Stimulated activated naive CD4-positive, alpha-beta T cell treated with Interleukin-2 at 50 U/mL for 16 hours (primary cell): ENCODE measurements around the gene TRAK1.

ENCODE experiments used
- DNase-seq: peaks from one replicate; lab custom pipeline; 2025; lab: John Stamatoyannopoulos, UW

Gene TRAK1

GRCh38 chr3:42067326-42067725 is 23.8 kb upstream of the TRAK1 start:
- no peak for DNase-seq

- no peak for DNase-seq
Measured at GRCh38 chr3:42068303-42069088, 22.7 kb upstream of the TRAK1 start.

GRCh38 chr3:42070089-42070488 is 21.1 kb upstream of the TRAK1 start:
- DNase-seq, result no peak

GRCh38 chr3:42070524-42070923 is 20.6 kb upstream of the TRAK1 start:
- no peak for DNase-seq

GRCh38 chr3:42071904-42072812 is 19.0 kb upstream of the TRAK1 start:
- no peak for DNase-seq

- DNase-seq, result no peak
Measured at GRCh38 chr3:42072831-42073301, 18.3 kb upstream of the TRAK1 start.

GRCh38 chr3:42077785-42078184 is 13.4 kb upstream of the TRAK1 start:
- DNase-seq, result no peak

- no peak for DNase-seq
Measured at GRCh38 chr3:42078677-42079076, 12.5 kb upstream of the TRAK1 start.

- DNase-seq, result no peak
Measured at GRCh38 chr3:42079701-42080452, 11.3 kb upstream of the TRAK1 start.

- peak; percentile 20 for DNase-seq
Measured at GRCh38 chr3:42080453-42080872, 10.7 kb upstream of the TRAK1 start.

GRCh38 chr3:42081838-42082473 is 9.2 kb upstream of the TRAK1 start:
- no peak for DNase-seq

- no peak for DNase-seq
Measured at GRCh38 chr3:42084586-42084985, 6.6 kb upstream of the TRAK1 start.

GRCh38 chr3:42085641-42086376 is 5.3 kb upstream of the TRAK1 start:
- DNase-seq, result no peak

- no peak for DNase-seq
Measured at GRCh38 chr3:42088803-42089530, 2.2 kb upstream of the TRAK1 start.

GRCh38 chr3:42092006-42092405 is 849 bp downstream of the TRAK1 start:
- no peak for DNase-seq

- no peak for DNase-seq
Measured at GRCh38 chr3:42094128-42094527, 3.0 kb downstream of the TRAK1 start.

- no peak for DNase-seq
Measured at GRCh38 chr3:42094691-42095391, 3.7 kb downstream of the TRAK1 start.

GRCh38 chr3:42095540-42095939 is 4.4 kb downstream of the TRAK1 start:
- no peak for DNase-seq

GRCh38 chr3:42096796-42097565 is 5.8 kb downstream of the TRAK1 start:
- DNase-seq, result peak; percentile 36
